ENCODE data around the gene GLS2.
"Not testable (repeated sequence)": the region's sequence is repeated elsewhere in the genome, so short reads cannot be mapped to it uniquely, and the experiment has no call there.

Gene GLS2

GRCh38 chr12:56448860-56449621 lies 38.9 kb downstream of the GLS2 start, which contains the start of gene TIMELESS:
Gene TIMELESS (minus strand): TSS chr12:56449426. CDS start chr12:56434170, 15,256 bp downstream.
- DNase-seq (ENCODE audit: low read depth in 1 of 2, low spot score in 1 of 2) = peak; percentile 74 to 78

- DNase-seq (ENCODE audit: low read depth in 1 of 2, low spot score in 1 of 2) = not testable (repeated sequence)
Measured at GRCh38 chr12:56443208-56443607, 44.8 kb downstream of the GLS2 start.

GRCh38 chr12:56437430-56438176 lies 50.4 kb downstream of the GLS2 start:
- DNase-seq (ENCODE audit: low read depth in 1 of 2, low spot score in 1 of 2) = no peak

- no peak for DNase-seq (ENCODE audit: low read depth in 1 of 2, low spot score in 1 of 2)
Measured at GRCh38 chr12:56434828-56435227, 53.1 kb downstream of the GLS2 start.

DNA sequence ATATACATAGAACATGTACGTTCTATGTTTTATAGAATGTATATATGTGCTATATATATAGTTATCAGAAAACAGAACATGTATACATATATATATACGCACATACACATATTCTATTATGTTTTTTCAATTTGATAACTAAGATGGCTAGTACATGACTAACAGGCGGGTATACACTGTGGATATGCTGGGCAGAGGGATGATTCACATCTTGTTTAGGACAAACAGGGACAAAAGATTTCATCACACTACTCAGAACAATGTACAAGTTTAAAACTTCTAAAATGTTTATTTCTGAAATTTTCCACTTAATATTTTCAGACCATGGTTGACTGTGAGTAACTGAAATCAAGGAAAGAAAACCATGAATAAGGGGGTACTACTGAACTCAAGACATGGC lies 56.1 kb downstream of the GLS2 start:
- no peak for DNase-seq (ENCODE audit: low read depth in 1 of 2, low spot score in 1 of 2)

GRCh38 chr12:56431288-56431687 lies 56.7 kb downstream of the GLS2 start:
- no peak for DNase-seq (ENCODE audit: low read depth in 1 of 2, low spot score in 1 of 2)

DNA sequence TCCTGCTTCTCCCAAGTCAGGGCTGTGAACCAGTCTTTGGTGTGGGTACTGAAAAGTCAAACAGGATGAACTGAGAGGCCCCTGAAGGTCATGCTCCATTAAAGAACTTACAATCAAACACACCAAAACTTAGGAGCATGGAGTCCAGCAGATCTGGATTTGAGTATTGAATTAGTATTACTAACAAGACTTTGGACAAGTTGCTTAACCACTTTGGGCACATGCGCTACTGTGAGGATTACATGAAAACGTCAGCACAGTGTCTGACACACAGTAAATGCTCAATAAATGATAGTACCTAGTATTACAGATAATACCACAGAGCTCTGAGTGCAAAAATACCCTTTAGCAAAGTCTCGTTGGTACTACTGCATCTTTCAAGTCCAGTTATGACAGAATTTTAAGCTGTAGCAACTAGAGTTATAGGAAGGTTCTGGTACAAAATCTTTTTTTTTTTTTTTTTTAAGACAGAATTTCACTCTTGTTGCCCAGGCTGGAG lies 62.0 kb downstream of the GLS2 start:
- DNase-seq (ENCODE audit: low read depth in 1 of 2, low spot score in 1 of 2) = no peak

GRCh38 chr12:56425193-56425592 lies 62.8 kb downstream of the GLS2 start:
- DNase-seq (ENCODE audit: low read depth in 1 of 2, low spot score in 1 of 2) = no peak

Data from activated CD4-positive, alpha-beta T cell treated with anti-CD3 and anti-CD28 coated beads, Interleukin-2, amount 50 U/mL, for 24 hours (primary cell).